ENCODE measurements around the gene RNASE1. TPM values are rescaled to one million over a fixed set of nuclear protein-coding genes. Genes with fewer than 3 reads are reported as not detected.
"Not testable (repeated sequence)": the region's sequence is repeated elsewhere in the genome, so short reads cannot be mapped to it uniquely, and the experiment has no call there.

Gene RNASE1
- total RNA-seq, 1 donor from 2014 or later: 515 TPM

- no peak overlapping the region for H3K27ac ChIP-seq
- intact Hi-C loops (cut with DNase I): no loop called here
Observed at GRCh38 chr14:20837831-20838230, 35.2 kb upstream of the RNASE1 start.

GRCh38 chr14:20836668-20837338 is 34.2 kb upstream of the RNASE1 start:
- Histone ChIP-seq H3K27me3 (no peaks in the 10 kb centered on the region), H3K36me3 (no peaks in the 10 kb centered on the region)

More at GRCh38 chr14:20837831-20838230, 35.2 kb upstream of the RNASE1 start:
- no peaks in the 10 kb centered on the region for H3K27me3 ChIP-seq
- no peaks in the 10 kb centered on the region for H3K9me3 ChIP-seq
- TF ChIP-seq CTCF (IDR thresholded peaks at IDR 0.05): no peak
- H3K4me1 ChIP-seq: no peaks in the 10 kb centered on the region
- DNase-seq (ENCODE audit: low spot score in 2 of 2): no peak
- no peak overlapping the region for H3K4me3 ChIP-seq
- no peaks in the 10 kb centered on the region for H3K36me3 ChIP-seq

GRCh38 chr14:20834899-20835298 is 32.3 kb upstream of the RNASE1 start:
- Histone ChIP-seq H3K27me3 (no peaks in the 10 kb centered on the region), H3K4me3 (no peak overlapping the region)
- intact Hi-C loops (cut with DNase I): no loop called here

More at GRCh38 chr14:20836668-20837338, 34.2 kb upstream of the RNASE1 start:
- Histone ChIP-seq H3K27ac (no peak overlapping the region), H3K4me1 (no peaks in the 10 kb centered on the region), H3K9me3 (no peaks in the 10 kb centered on the region), H3K4me3 (no peak overlapping the region)
- intact Hi-C loops (cut with DNase I): no loop called here
- DNase-seq (ENCODE audit: low spot score in 2 of 2): no peak
- TF ChIP-seq CTCF (IDR thresholded peaks at IDR 0.05): peak in 1 of 3 experiments; percentile 19

GRCh38 chr14:20830831-20831230 is 28.2 kb upstream of the RNASE1 start:
- Histone ChIP-seq H3K27ac (no peak overlapping the region), H3K4me1 (no peaks in the 10 kb centered on the region), H3K27me3 (no peaks in the 10 kb centered on the region), H3K36me3 (no peaks in the 10 kb centered on the region), H3K9me3 (peaks cover 0 to 5% of the 10 kb centered on the region in 2 donors), H3K4me3 (no peak overlapping the region)
- intact Hi-C loops (cut with DNase I): no loop called here
- no peak for TF ChIP-seq CTCF (IDR thresholded peaks at IDR 0.05)
- no peak for DNase-seq (ENCODE audit: low spot score in 2 of 2)

More at GRCh38 chr14:20834899-20835298, 32.3 kb upstream of the RNASE1 start:
- H3K27ac ChIP-seq: no peak overlapping the region
- no peak for TF ChIP-seq CTCF (IDR thresholded peaks at IDR 0.05)
- DNase-seq (ENCODE audit: low spot score in 2 of 2): no peak
- no peaks in the 10 kb centered on the region for H3K36me3 ChIP-seq
- H3K4me1 ChIP-seq: no peaks in the 10 kb centered on the region
- H3K9me3 ChIP-seq: no peaks in the 10 kb centered on the region

GRCh38 chr14:20828024-20828694 is 25.5 kb upstream of the RNASE1 start:
- H3K27ac ChIP-seq; H3K4me1 ChIP-seq; intact Hi-C loops (cut with DNase I); H3K9me3 ChIP-seq; H3K4me3 ChIP-seq; H3K27me3 ChIP-seq; DNase-seq (ENCODE audit: low spot score in 2 of 2); H3K36me3 ChIP-seq: not testable (repeated sequence)

- H3K4me3 ChIP-seq: no peak overlapping the region
- no peak for TF ChIP-seq CTCF (IDR thresholded peaks at IDR 0.05)
- H3K4me1 ChIP-seq: no peaks in the 10 kb centered on the region
- peaks cover 0 to 5% of the 10 kb centered on the region in 2 donors for H3K9me3 ChIP-seq
- H3K27ac ChIP-seq: no peak overlapping the region
- intact Hi-C loops (cut with DNase I): no loop called here
- no peaks in the 10 kb centered on the region for H3K27me3 ChIP-seq
- no peak for DNase-seq (ENCODE audit: low spot score in 2 of 2)
- no peaks in the 10 kb centered on the region for H3K36me3 ChIP-seq
Observed at GRCh38 chr14:20827326-20827725, 24.7 kb upstream of the RNASE1 start.

- H3K36me3 ChIP-seq; H3K27ac ChIP-seq; DNase-seq (ENCODE audit: low spot score in 2 of 2); H3K27me3 ChIP-seq; H3K4me3 ChIP-seq; intact Hi-C loops (cut with DNase I); H3K9me3 ChIP-seq; H3K4me1 ChIP-seq: not testable (repeated sequence)
Observed at GRCh38 chr14:20826666-20827065, 24.0 kb upstream of the RNASE1 start.

Measured in ascending aorta (tissue), 2 donors.